HepG2 (cell line): ENCODE results near the gene FAM222A. TPM values are rescaled to one million over a fixed set of nuclear protein-coding genes. Genes with fewer than 3 reads are reported as not detected.

Source experiments
- BHLHE40 ChIP-seq: IDR thresholded peaks from 2 replicates; pipeline ENCODE4 v1.6.1; 2011; ENCODE audit warnings: low read length, improper control_type of control experiment
- FOXJ3 ChIP-seq: sonication (generic); formaldehyde crosslinking; IDR thresholded peaks from 2 replicates; pipeline ENCODE4 v1.4.0; 2020; ENCODE audit warnings: missing genetic modification reagents, mild to moderate bottlenecking, borderline replicate concordance
- HES4 ChIP-seq: sonication (generic); formaldehyde crosslinking; IDR thresholded peaks from 2 replicates; pipeline ENCODE4 v1.9.0; 2021; ENCODE audit warnings: mild to moderate bottlenecking, missing genetic modification reagents, borderline replicate concordance
- HMGA1 ChIP-seq: sonication (generic); formaldehyde crosslinking; conservative IDR thresholded peaks from 2 replicates; pipeline ENCODE4 v1.4.0; 2020; ENCODE audit warnings: missing genetic modification reagents
- IRF9 ChIP-seq: sonication (generic); formaldehyde crosslinking; IDR thresholded peaks from 2 replicates; pipeline ENCODE4 v1.8.0; 2022; ENCODE audit warnings: missing genetic modification reagents, mild to moderate bottlenecking, borderline replicate concordance
- KDM4B ChIP-seq: sonication (generic); formaldehyde crosslinking; IDR thresholded peaks from 2 replicates; pipeline ENCODE4 v1.4.0; 2020; ENCODE audit warnings: missing genetic modification reagents
- MAF1 ChIP-seq: sonication (generic); formaldehyde crosslinking; IDR thresholded peaks from 2 replicates; pipeline ENCODE4 v1.5.0; 2020; ENCODE audit warnings: missing genetic modification reagents, borderline replicate concordance
- MLX ChIP-seq: IDR thresholded peaks from 2 replicates; pipeline ENCODE4 v1.6.1; 2016
- MXD1 ChIP-seq: sonication (generic); formaldehyde crosslinking; IDR thresholded peaks from 2 replicates; pipeline ENCODE4 v1.4.0; 2020; ENCODE audit warnings: mild to moderate bottlenecking, missing genetic modification reagents
- NFYB ChIP-seq: sonication (generic); formaldehyde crosslinking; IDR thresholded peaks from 2 replicates; pipeline ENCODE4 v1.4.0; 2020; ENCODE audit warnings: missing genetic modification reagents
- NFYC ChIP-seq: IDR thresholded peaks from 2 replicates; pipeline ENCODE4 v1.6.1; 2016; ENCODE audit warnings: missing genetic modification reagents, missing compliant biosample characterization
- NR2F2 ChIP-seq: IDR thresholded peaks from 2 replicates; pipeline ENCODE4 v1.6.1; 2012; ENCODE audit warnings: low read depth, inconsistent platforms, borderline replicate concordance
- PCBP1 ChIP-seq: fragments of 200-400 bp; formaldehyde crosslinking; IDR thresholded peaks from 2 replicates; pipeline ENCODE4 v1.6.1; 2017; ENCODE audit warnings: mild to moderate bottlenecking, low read depth, low read length, borderline replicate concordance
- POLR2AphosphoS5 ChIP-seq: IDR thresholded peaks from 2 replicates; pipeline ENCODE4 v1.6.1; 2012; ENCODE audit warnings: low read depth, low read length
- RAD51 ChIP-seq: fragments of 450-650 bp; IDR thresholded peaks from 2 replicates; pipeline ENCODE4 v1.6.1; 2016; ENCODE audit warnings: borderline replicate concordance
- RARA ChIP-seq: IDR thresholded peaks from 2 replicates; pipeline ENCODE4 v1.6.1; 2016; ENCODE audit warnings: missing genetic modification reagents, missing compliant biosample characterization
- SETDB1 ChIP-seq: sonication (generic); formaldehyde crosslinking; IDR thresholded peaks from 2 replicates; pipeline ENCODE4 v1.5.1; 2020; ENCODE audit warnings: missing genetic modification reagents, mild to moderate bottlenecking, borderline replicate concordance
- SMYD3 ChIP-seq: sonication (generic); formaldehyde crosslinking; IDR thresholded peaks from 2 replicates; pipeline ENCODE4 v1.8.1; 2023; ENCODE audit warnings: mild to moderate bottlenecking, missing genetic modification reagents
- ZBTB1 ChIP-seq: sonication (generic); formaldehyde crosslinking; IDR thresholded peaks from 2 replicates; pipeline ENCODE4 v1.4.0; 2020; ENCODE audit warnings: missing genetic modification reagents, borderline replicate concordance
- ZC3H13 ChIP-seq: sonication (generic); formaldehyde crosslinking; IDR thresholded peaks from 2 replicates; pipeline ENCODE4 v1.8.1; 2023; ENCODE audit warnings: mild to moderate bottlenecking, missing genetic modification reagents, moderate library complexity
- ZNF282 ChIP-seq: fragments of 450-650 bp; IDR thresholded peaks from 2 replicates; pipeline ENCODE4 v1.6.1; 2018; ENCODE audit not compliant: partially characterized antibody
- ZNF446 ChIP-seq: sonication (generic); formaldehyde crosslinking; IDR thresholded peaks from 2 replicates; pipeline ENCODE4 v1.5.0; 2020; ENCODE audit warnings: mild to moderate bottlenecking, missing genetic modification reagents
- ZNF512 ChIP-seq: sonication (generic); formaldehyde crosslinking; IDR thresholded peaks from 2 replicates; pipeline ENCODE4 v1.4.0; 2020; ENCODE audit warnings: mild to moderate bottlenecking, missing genetic modification reagents
- ZNF660 ChIP-seq: sonication (generic); formaldehyde crosslinking; IDR thresholded peaks from 2 replicates; pipeline ENCODE4 v1.5.1; 2020; ENCODE audit warnings: mild to moderate bottlenecking, low read depth, missing genetic modification reagents, borderline replicate concordance
- ZNF672 ChIP-seq: sonication (generic); formaldehyde crosslinking; IDR thresholded peaks from 2 replicates; pipeline ENCODE4 v1.8.1; 2022; ENCODE audit warnings: missing genetic modification reagents
- ZNF724P ChIP-seq: sonication (generic); formaldehyde crosslinking; IDR thresholded peaks from 2 replicates; pipeline ENCODE4 v1.8.0; 2022; ENCODE audit warnings: missing genetic modification reagents, borderline replicate concordance
- ZNF850 ChIP-seq: sonication (generic); formaldehyde crosslinking; conservative IDR thresholded peaks from 2 replicates; pipeline ENCODE4 v1.9.0; 2021; ENCODE audit warnings: mild to moderate bottlenecking, missing genetic modification reagents
- ZNF879 ChIP-seq: sonication (generic); formaldehyde crosslinking; IDR thresholded peaks from 2 replicates; pipeline ENCODE4 v1.8.1; 2023; ENCODE audit warnings: missing genetic modification reagents
- polyA plus RNA-seq, 8 experiments: library from polyadenylated mRNA; depleted of rRNA in 3 of 8; stranded (reverse) in 7 of 8; unstranded in 1 of 8; fragments of >200 nt; fragmentation: Illumina TruSeq in 4 of 8; extraction: Trizol in 4 of 8; gene quantifications; 2 replicates each; pipeline versions ENCODE4 v1.2.1 to v1.2.3, GENCODE V29; 2011 to 2016; ENCODE audit warnings: low read depth in 4 of 8, missing spikeins in 1 of 8, mixed read lengths in 1 of 8; ENCODE audit not compliant: insufficient read depth in 1 of 8
- total RNA-seq, 5 experiments: library from RNA; depleted of rRNA; stranded (reverse); fragments of >200 nt; fragmentation: Illumina TruSeq; extraction: Trizol; gene quantifications; 2 replicates each; pipeline ENCODE4 v1.2.3, GENCODE V29; 2016; ENCODE audit warnings: low read depth in 1 of 5
- TF ChIP-seq, protein P1 (sequence below): sonication (generic); formaldehyde crosslinking; IDR thresholded peaks from 2 replicates; pipeline ENCODE4 v1.4.0; 2020; ENCODE audit warnings: missing genetic modification reagents

The FAM222A gene
- total and polyA plus RNA-seq, 2 of the 13 experiments (the other 11 are each of a cell fraction or from before 2014, with no cell fraction given): 2.7 to 9.6 TPM

DNA sequence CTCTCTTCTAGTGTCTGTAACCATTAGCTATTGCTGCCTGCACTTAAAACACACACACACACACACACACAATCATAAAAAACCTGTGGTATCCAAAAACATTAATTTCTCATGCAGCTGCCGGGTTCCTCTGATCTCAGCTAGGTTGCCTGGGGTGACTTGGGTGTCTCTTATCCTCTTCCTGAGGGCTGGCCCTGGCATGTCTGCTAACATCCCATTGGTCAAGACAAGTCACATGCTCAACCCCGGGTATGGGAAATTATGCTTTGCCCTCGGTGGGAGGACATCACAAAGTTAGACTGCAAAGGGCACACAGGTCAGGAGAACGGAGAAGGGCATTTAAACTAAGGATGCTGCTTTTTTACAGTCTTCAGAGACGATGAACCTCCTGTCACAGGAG is 63.9 kb downstream of the FAM222A start (continued):
- TF ChIP-seq ZNF512 (CRISPR knock-in tag) (no peak), IRF9 (no peak), ZC3H13 (CRISPR knock-in tag) (no peak), PCBP1 (no peak), FOXJ3 (CRISPR knock-in tag) (no peak), ZNF879 (CRISPR knock-in tag) (no peak), ZNF660 (CRISPR knock-in tag) (no peak), MLX (no peak), HMGA1 (CRISPR knock-in tag) (no peak), ZNF282 (no peak), ZNF724P (CRISPR knock-in tag) (no peak), ZNF850 (CRISPR knock-in tag) (no peak), RARA (CRISPR knock-in tag) (no peak), SETDB1 (CRISPR knock-in tag) (no peak), MXD1 (CRISPR knock-in tag) (no peak), BHLHE40 (no peak), SMYD3 (CRISPR knock-in tag) (no peak), NFYC (peak; percentile 81), KDM4B (CRISPR knock-in tag) (no peak), ZNF446 (no peak), MAF1 (CRISPR knock-in tag) (no peak), ZNF672 (no peak), HES4 (CRISPR knock-in tag) (no peak), ZBTB1 (no peak), NFYB (CRISPR knock-in tag) (peak; percentile 72), NR2F2 (no peak), POLR2AphosphoS5 (no peak; the same call in 1 of the 2 replicates), RAD51 (peak; percentile 58; the same call in 1 of the 2 replicates)
- TF ChIP-seq, protein P1, sequence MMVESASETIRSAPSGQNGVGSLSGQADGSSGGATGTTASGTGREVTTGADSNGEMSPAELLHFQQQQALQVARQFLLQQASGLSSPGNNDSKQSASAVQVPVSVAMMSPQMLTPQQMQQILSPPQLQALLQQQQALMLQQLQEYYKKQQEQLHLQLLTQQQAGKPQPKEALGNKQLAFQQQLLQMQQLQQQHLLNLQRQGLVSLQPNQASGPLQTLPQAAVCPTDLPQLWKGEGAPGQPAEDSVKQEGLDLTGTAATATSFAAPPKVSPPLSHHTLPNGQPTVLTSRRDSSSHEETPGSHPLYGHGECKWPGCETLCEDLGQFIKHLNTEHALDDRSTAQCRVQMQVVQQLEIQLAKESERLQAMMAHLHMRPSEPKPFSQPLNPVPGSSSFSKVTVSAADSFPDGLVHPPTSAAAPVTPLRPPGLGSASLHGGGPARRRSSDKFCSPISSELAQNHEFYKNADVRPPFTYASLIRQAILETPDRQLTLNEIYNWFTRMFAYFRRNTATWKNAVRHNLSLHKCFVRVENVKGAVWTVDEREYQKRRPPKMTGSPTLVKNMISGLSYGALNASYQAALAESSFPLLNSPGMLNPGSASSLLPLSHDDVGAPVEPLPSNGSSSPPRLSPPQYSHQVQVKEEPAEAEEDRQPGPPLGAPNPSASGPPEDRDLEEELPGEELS (CRISPR knock-in tag): no peak
